HepG2 (cell line): ENCODE data around the gene SDC1. TPM values are rescaled to one million over a fixed set of nuclear protein-coding genes. Genes with fewer than 3 reads are reported as not detected.

ENCODE experiments used
- ATAC-seq: fragments of 200-7000 bp; cut with Tn5 transposase; 3 replicates; pipeline ENCODE4 v1.9.1; 2020; ENCODE audit warnings: mild to moderate bottlenecking, moderate library complexity
- BruUV-seq: library from RNA; stranded (reverse); fragments of 400-500 nt; replicated peaks from 2 replicates; lab custom pipeline; 2021; lab: Mats Ljungman, UMichigan
- CTCF ChIA-PET: fragments of 300-600 bp; formaldehyde crosslinking; extraction: SDS; loops from one replicate; lab custom pipeline; 2021; ENCODE audit warnings: low total read pairs, inconsistent platforms, low intra/inter-chr PET ratio; lab: Yijun Ruan, JAX
- POLR2A ChIA-PET: fragments of 350-600 bp; sonication (Branson Sonifier 250); formaldehyde crosslinking; loops from one replicate; lab custom pipeline; 2020; ENCODE audit warnings: antibody characterized with exemption, inconsistent platforms; lab: Yijun Ruan, JAX
- DNase-seq: peaks from one replicate; pipeline ENCODE4 v3.0.0-alpha.2; 2015; ENCODE audit warnings: low spot score
- FAIRE-seq: peaks from 3 replicates; lab custom pipeline; 2011; peaks lifted over from hg19 to GRCh38; lab: Jason Lieb, UNC
- H2AFZ ChIP-seq: one replicate; pipeline ENCODE4 v1.6.1; 2011; ENCODE audit warnings: low read length, inconsistent platforms
- H3K27ac ChIP-seq: fragments of 300-600 bp; 3 replicates; pipeline ENCODE4 v1.8.0; 2011; ENCODE audit warnings: mixed run types, mild to moderate bottlenecking, mixed read lengths, low read length, inconsistent platforms; ENCODE audit not compliant: insufficient read depth; ENCODE audit errors: extremely low read length
- H3K27me3 ChIP-seq, 2 experiments: fragments of 200-600 bp in 1 of 2; 2 replicates in 1 of 2; 3 replicates in 1 of 2; pipeline versions ENCODE4 v1.6.0 to v1.8.0; 2011; ENCODE audit warnings: low read length in 2 of 2, mild to moderate bottlenecking in 2 of 2, moderate library complexity in 2 of 2, inconsistent platforms in 1 of 2; ENCODE audit not compliant: insufficient read depth in 2 of 2, control insufficient read depth in 1 of 2
- H3K36me3 ChIP-seq, 2 experiments: fragments of 200-600 bp in 1 of 2; replicated peaks in 1 of 2; 2 replicates in 1 of 2; 3 replicates in 1 of 2; pipeline versions ENCODE4 v1.5.1 to v1.8.0; 2011; ENCODE audit warnings: low read length in 2 of 2, inconsistent platforms in 1 of 2; ENCODE audit not compliant: insufficient read depth in 2 of 2, control insufficient read depth in 1 of 2
- H3K4me1 ChIP-seq: 2 replicates; pipeline ENCODE4 v1.5.1; 2012; ENCODE audit warnings: low read length, inconsistent platforms; ENCODE audit not compliant: insufficient read depth
- H3K4me2 ChIP-seq: 2 replicates; pipeline ENCODE4 v1.6.0; 2011; ENCODE audit warnings: low read depth, low read length, inconsistent platforms
- H3K4me3 ChIP-seq, 3 experiments: fragments of 200-600 bp in 1 of 3; sonication (generic), shearing (Covaris generic) in 1 of 3; replicated peaks in 1 of 3; 2 replicates each; pipeline ENCODE4 v1.5.1; 2011 to 2016; ENCODE audit warnings: low read length in 3 of 3, inconsistent platforms in 2 of 3, low read depth in 2 of 3, mild to moderate bottlenecking in 2 of 3, control low read depth in 1 of 3, mixed read lengths in 1 of 3; ENCODE audit not compliant: insufficient read depth in 1 of 3
- H3K79me2 ChIP-seq: one replicate; pipeline ENCODE4 v1.6.1; 2011; ENCODE audit warnings: low read length, inconsistent platforms; ENCODE audit not compliant: insufficient read depth
- H3K9ac ChIP-seq: 2 replicates; pipeline ENCODE4 v1.6.0; 2011; ENCODE audit warnings: mild to moderate bottlenecking, low read depth, low read length, inconsistent platforms; ENCODE audit not compliant: insufficient read depth
- H3K9me3 ChIP-seq: 2 replicates; pipeline ENCODE4 v1.5.1; 2012; ENCODE audit warnings: mild to moderate bottlenecking, low read length
- H4K20me1 ChIP-seq: 2 replicates; pipeline ENCODE4 v1.6.0; 2011; ENCODE audit warnings: inconsistent platforms, mild to moderate bottlenecking, low read length, moderate library complexity; ENCODE audit not compliant: insufficient read depth
- KLF16 ChIP-seq, 2 experiments: sonication (generic) in 1 of 2; formaldehyde crosslinking in 1 of 2; IDR thresholded peaks; 2 replicates each; pipeline versions ENCODE4 v1.6.1 to v1.8.0; 2016 to 2023; ENCODE audit warnings: missing genetic modification reagents in 2 of 2, missing compliant biosample characterization in 1 of 2
- PITX1 ChIP-seq: sonication (generic); formaldehyde crosslinking; IDR thresholded peaks from 2 replicates; pipeline ENCODE4 v1.5.1; 2020; ENCODE audit warnings: mild to moderate bottlenecking, missing genetic modification reagents
- SIX1 ChIP-seq: sonication (generic); formaldehyde crosslinking; IDR thresholded peaks from 2 replicates; pipeline ENCODE4 v1.4.0; 2020; ENCODE audit warnings: missing genetic modification reagents, borderline replicate concordance
- SIX4 ChIP-seq: sonication (generic); formaldehyde crosslinking; IDR thresholded peaks from 2 replicates; pipeline ENCODE4 v1.4.0; 2020; ENCODE audit warnings: missing genetic modification reagents
- ZNF281 ChIP-seq: sonication (generic); formaldehyde crosslinking; IDR thresholded peaks from 2 replicates; pipeline ENCODE4 v1.4.0; 2020; ENCODE audit warnings: missing genetic modification reagents, borderline replicate concordance
- ZNF335 ChIP-seq: sonication (generic); formaldehyde crosslinking; IDR thresholded peaks from 2 replicates; pipeline ENCODE4 v1.4.0; 2020; ENCODE audit warnings: missing genetic modification reagents
- ZNF501 ChIP-seq: sonication (generic); formaldehyde crosslinking; IDR thresholded peaks from 2 replicates; pipeline ENCODE4 v1.5.1; 2020; ENCODE audit warnings: mild to moderate bottlenecking, moderate library complexity, missing genetic modification reagents
- whole genome bisulfite sequencing: methylation state at CpG from one replicate; pipeline ENCODE4 v1.1.6; 2017; ENCODE audit warnings: low lambda C conversion rate; 5-methylcytosine and 5-hydroxymethylcytosine counted together
- in situ Hi-C: cut with HindIII; loops from 2 replicates; pipeline ENCODE4 v1.10.0; 2017; ENCODE audit warnings: low pct_unique_long_range_greater_than_20kb; ENCODE audit not compliant: extremely low pct_ligation_motif_present
- intact Hi-C: fragments of 100-400 bp; cut with micrococcal nuclease; formaldehyde crosslinking; loops from one replicate; pipeline ENCODE4 v1.10.0; 2022; ENCODE audit not compliant: unreplicated experiment
- polyA plus RNA-seq, 8 experiments: library from polyadenylated mRNA; depleted of rRNA in 3 of 8; stranded (reverse) in 7 of 8; unstranded in 1 of 8; fragments of >200 nt; fragmentation: Illumina TruSeq in 4 of 8; extraction: Trizol in 4 of 8; gene quantifications; 2 replicates each; pipeline versions ENCODE4 v1.2.1 to v1.2.3, GENCODE V29; 2011 to 2016; ENCODE audit warnings: low read depth in 4 of 8, missing spikeins in 1 of 8, mixed read lengths in 1 of 8; ENCODE audit not compliant: insufficient read depth in 1 of 8
- total RNA-seq, 5 experiments: library from RNA; depleted of rRNA; stranded (reverse); fragments of >200 nt; fragmentation: Illumina TruSeq; extraction: Trizol; gene quantifications; 2 replicates each; pipeline ENCODE4 v1.2.3, GENCODE V29; 2016; ENCODE audit warnings: low read depth in 1 of 5

The SDC1 gene
- total and polyA plus RNA-seq, 2 of the 13 experiments (the other 11 are each of a cell fraction or from before 2014, with no cell fraction given), result 108 to 119 TPM

DNA sequence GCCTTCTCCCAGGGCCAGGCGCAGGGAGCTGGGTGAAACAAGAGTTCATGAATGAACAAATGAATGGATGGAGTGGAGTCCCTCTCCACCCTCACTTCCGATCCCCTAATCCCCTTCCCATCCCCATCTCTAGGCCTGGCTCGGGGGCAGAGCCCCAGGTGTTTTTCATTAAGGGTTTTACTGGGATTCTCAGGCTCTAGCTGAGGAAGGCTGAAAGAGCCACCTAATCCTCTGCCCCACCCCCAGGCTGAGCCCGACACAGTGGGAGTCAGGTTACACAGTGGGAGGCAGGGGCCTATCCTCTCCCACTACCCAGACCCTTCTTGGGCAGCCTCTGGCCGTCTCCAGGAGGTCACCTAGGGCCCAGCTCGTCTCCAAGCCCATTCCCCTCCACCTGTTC, 36.1 kb downstream of the SDC1 start:
- no TSS peak for BruUV-seq
- ATAC-seq (no peak), DNase-seq (no peak), FAIRE-seq (no peak)
- H3K36me3 ChIP-seq, result no peaks in the 10 kb centered on the region
- POLR2A ChIA-PET, result interaction anchor here (1.0 to 3.9 kb wide), 6 partner anchors 9 to 36 kb away, joined by 3 to 23 read pairs (median 9); partner anchors contain the start of gene SDC1
- H3K9ac ChIP-seq, result no peak overlapping the region
- H2AFZ ChIP-seq, result no peak overlapping the region
- intact Hi-C loops (no loop called here), in situ Hi-C loops (loop anchor here (5.0 kb wide), 1 partner anchor 33 kb away; no protein-coding TSS in a partner anchor)
- no peak for TF ChIP-seq ZNF501 (CRISPR knock-in tag)
- TF ChIP-seq SIX4 (CRISPR knock-in tag), result peak; percentile 95
- TF ChIP-seq PITX1, result 0 out of 2 replicates have a peak, but pooled peaks have one; percentile 18
- TF ChIP-seq ZNF335 (CRISPR knock-in tag), result no peak
- peak; percentile 77 for TF ChIP-seq ZNF281 (CRISPR knock-in tag)
- no peak for TF ChIP-seq KLF16 (CRISPR knock-in tag; IDR thresholded peaks at IDR 0.05)
- TF ChIP-seq SIX1, result peak; percentile 74; the same call in 1 of the 2 replicates
- H3K9me3 ChIP-seq, result no peaks in the 10 kb centered on the region
- no peak overlapping the region for H3K27ac ChIP-seq
- peaks cover 96% of the 10 kb centered on the region for H3K4me1 ChIP-seq
- H3K27me3 ChIP-seq, result no peaks in the 10 kb centered on the region
- H3K79me2 ChIP-seq, result no peaks in the 10 kb centered on the region
- 31% methylated on average over 6 of the region's 6 CpGs for WGBS
- no peaks in the 10 kb centered on the region for H4K20me1 ChIP-seq
- no peak overlapping the region for H3K4me3 ChIP-seq
- CTCF ChIA-PET, result no interaction called here
- peak overlapping the region; percentile 49; the same call in 1 of the 2 replicates for H3K4me2 ChIP-seq
